GM12878 (cell line): ENCODE measurements around the gene TTC17. TPM values are rescaled to one million over a fixed set of nuclear protein-coding genes. Genes with fewer than 3 reads are reported as not detected.

Experiments used
- ATAC-seq: fragments of 200-7000 bp; cut with Tn5 transposase; 3 replicates; pipeline ENCODE4 v1.9.1; 2020; ENCODE audit warnings: mild to moderate bottlenecking, moderate library complexity
- BruUV-seq: library from RNA; stranded (reverse); fragments of 400-500 nt; replicated peaks from 2 replicates; lab custom pipeline; 2021; lab: Mats Ljungman, UMichigan
- CTCF ChIA-PET: fragments of 300-600 bp; sonication (Branson Sonifier 250); formaldehyde crosslinking; extraction: SDS; loops from one replicate; lab custom pipeline; 2021; ENCODE audit warnings: inconsistent platforms; lab: Yijun Ruan, JAX
- POLR2A ChIA-PET: fragments of 350-600 bp; formaldehyde crosslinking; extraction: SDS; loops from one replicate; lab custom pipeline; 2021; ENCODE audit warnings: inconsistent platforms; lab: Charles Lee
- RAD21 ChIA-PET: fragments of 300-600 bp; sonication (Branson Sonifier 250); formaldehyde crosslinking; loops from one replicate; lab custom pipeline; 2023; ENCODE audit warnings: antibody characterized with exemption; ENCODE audit not compliant: unreplicated experiment; lab: Charles Lee
- SMC1A ChIA-PET: fragments of 300-600 bp; sonication (Branson Sonifier 250); formaldehyde crosslinking; loops from one replicate; lab custom pipeline; 2023; ENCODE audit not compliant: unreplicated experiment, uncharacterized antibody; lab: Charles Lee
- DNase-seq: peaks from one replicate; pipeline ENCODE4 v3.0.0-alpha.2; 2011; ENCODE audit warnings: low read depth, low spot score
- FAIRE-seq: peaks from 3 replicates; lab custom pipeline; 2011; peaks lifted over from hg19 to GRCh38; lab: Jason Lieb, UNC
- H2AFZ ChIP-seq: 2 replicates; pipeline ENCODE4 v1.6.0; 2011; ENCODE audit warnings: low read depth, low read length, control low read depth; ENCODE audit not compliant: control insufficient read depth
- H3K27ac ChIP-seq: 2 replicates; pipeline ENCODE4 v1.5.1; 2011; ENCODE audit warnings: control low read depth; ENCODE audit not compliant: control insufficient read depth, insufficient read depth
- H3K27me3 ChIP-seq, 2 experiments: replicated peaks in 1 of 2; 2 replicates each; pipeline versions ENCODE4 v1.6.0 to v1.6.1; 2011; ENCODE audit warnings: low read length in 1 of 2; ENCODE audit not compliant: control insufficient read depth in 2 of 2, insufficient read depth in 2 of 2
- H3K36me3 ChIP-seq, 2 experiments: 2 replicates each; pipeline ENCODE4 v1.5.1; 2011; ENCODE audit warnings: low read length in 1 of 2; ENCODE audit not compliant: control insufficient read depth in 2 of 2, insufficient read depth in 2 of 2
- H3K4me1 ChIP-seq: 2 replicates; pipeline ENCODE4 v1.6.1; 2011; ENCODE audit warnings: mild to moderate bottlenecking, low read length, moderate library complexity, mixed read lengths; ENCODE audit not compliant: control insufficient read depth, insufficient read depth
- H3K4me2 ChIP-seq: 2 replicates; pipeline ENCODE4 v1.6.0; 2011; ENCODE audit warnings: control low read depth; ENCODE audit not compliant: control insufficient read depth, insufficient read depth
- H3K4me3 ChIP-seq: fragments of 200-600 bp; sonication (generic); 2 replicates; pipeline ENCODE4 v1.5.1; 2016
- H3K79me2 ChIP-seq: 2 replicates; pipeline ENCODE4 v1.6.0; 2011; ENCODE audit warnings: low read length; ENCODE audit not compliant: control insufficient read depth, insufficient read depth
- H3K9ac ChIP-seq: 2 replicates; pipeline ENCODE4 v1.8.0; 2011; ENCODE audit warnings: low read length, control low read depth, mixed read lengths; ENCODE audit not compliant: control insufficient read depth, insufficient read depth
- H3K9me3 ChIP-seq: replicated peaks from 3 replicates; pipeline ENCODE4 v1.5.1; 2011; ENCODE audit warnings: mild to moderate bottlenecking, low read length; ENCODE audit not compliant: control insufficient read depth, insufficient read depth
- H4K20me1 ChIP-seq: 2 replicates; pipeline ENCODE4 v1.6.0; 2011; ENCODE audit not compliant: control insufficient read depth, insufficient read depth
- CBX5 ChIP-seq: sonication (generic); IDR thresholded peaks from 2 replicates; pipeline ENCODE4 v1.6.1; 2016; ENCODE audit warnings: low read depth, moderate library complexity, mild to moderate bottlenecking, inconsistent platforms
- LARP7 ChIP-seq: fragments of 450-650 bp; IDR thresholded peaks from 2 replicates; pipeline ENCODE4 v1.6.1; 2017; ENCODE audit warnings: mild to moderate bottlenecking
- MEF2B ChIP-seq: fragments of 450-650 bp; IDR thresholded peaks from 2 replicates; pipeline ENCODE4 v1.6.1; 2018; ENCODE audit warnings: mild to moderate bottlenecking, moderate library complexity; ENCODE audit not compliant: partially characterized antibody, poor library complexity, severe bottlenecking
- NBN ChIP-seq: fragments of 450-650 bp; IDR thresholded peaks from 2 replicates; pipeline ENCODE4 v1.6.1; 2016
- PML ChIP-seq: IDR thresholded peaks from 2 replicates; pipeline ENCODE4 v1.6.1; 2012; ENCODE audit warnings: low read length, inconsistent platforms
- SREBF1 ChIP-seq: IDR thresholded peaks from 2 replicates; pipeline ENCODE4 v1.6.1; 2012; ENCODE audit warnings: mild to moderate bottlenecking, low read length
- SUZ12 ChIP-seq: fragments of 200-600 bp; sonication (generic); IDR thresholded peaks from one replicate; pipeline ENCODE4 v1.6.1; 2018; ENCODE audit warnings: antibody characterized with exemption, mild to moderate bottlenecking; ENCODE audit not compliant: unreplicated experiment
- WRNIP1 ChIP-seq: IDR thresholded peaks from 2 replicates; pipeline ENCODE4 v1.6.1; 2011; ENCODE audit warnings: low read depth, low read length, improper control_type of control experiment, borderline replicate concordance
- ZNF384 ChIP-seq: IDR thresholded peaks from 2 replicates; pipeline ENCODE4 v1.6.1; 2012; ENCODE audit warnings: low read depth, mild to moderate bottlenecking, low read length, improper control_type of control experiment, borderline replicate concordance
- WGBS: methylation state at CpG from one replicate; pipeline ENCODE4 v1.1.6; 2016; ENCODE audit warnings: low lambda C conversion rate; ENCODE audit not compliant: insufficient replicate concordance, insufficient coverage; ENCODE audit errors: missing lambda C conversion rate; 5-methylcytosine and 5-hydroxymethylcytosine counted together
- in situ Hi-C: fragments of 300-500 bp; cut with MboI; formaldehyde crosslinking; loops from 9 replicates; pipeline ENCODE4 v1.14.3; 2018; ENCODE audit warnings: mixed read lengths
- intact Hi-C: fragments of 100-400 bp; cut with micrococcal nuclease; formaldehyde crosslinking; loops from one replicate; pipeline ENCODE4 v1.14.2; 2022; ENCODE audit not compliant: unreplicated experiment
- polyA plus RNA-seq, 11 experiments: library from polyadenylated mRNA; depleted of rRNA in 4 of 11; unstranded in 6 of 11; stranded (reverse) in 5 of 11; fragments of >200 nt; fragmentation: Nextera tagmentation in 4 of 11; fragmentation: Illumina TruSeq in 1 of 11; extraction: Ambion mirVana in 4 of 11; extraction: Trizol in 1 of 11; gene quantifications; 1 replicate in 1 of 11; 2 replicates in 10 of 11; pipeline versions ENCODE4 v1.2.1 to v1.2.3, GENCODE V29; 2011 to 2016; ENCODE audit warnings: inconsistent platforms in 2 of 11, missing spikeins in 2 of 11, low read depth in 1 of 11
- total RNA-seq, 4 experiments: library from RNA; depleted of rRNA in 3 of 4; stranded (reverse); fragments of >200 nt in 3 of 4; fragmentation: Illumina TruSeq in 1 of 4; extraction: Trizol in 1 of 4; gene quantifications; 2 replicates each; pipeline versions ENCODE4 v1.2.1 to v1.2.3, GENCODE V29; 2013 to 2021
- TF ChIP-seq, protein P1 (sequence below): fragments of 450-650 bp; IDR thresholded peaks from 2 replicates; pipeline ENCODE4 v1.6.1; 2016; ENCODE audit warnings: mild to moderate bottlenecking, moderate library complexity, borderline replicate concordance

Gene TTC17
- total and polyA plus RNA-seq, 10 of the 15 experiments (the other 5 are each of a cell fraction or from before 2014, with no cell fraction given): 15.9 to 116 (median 41.5) TPM

DNA sequence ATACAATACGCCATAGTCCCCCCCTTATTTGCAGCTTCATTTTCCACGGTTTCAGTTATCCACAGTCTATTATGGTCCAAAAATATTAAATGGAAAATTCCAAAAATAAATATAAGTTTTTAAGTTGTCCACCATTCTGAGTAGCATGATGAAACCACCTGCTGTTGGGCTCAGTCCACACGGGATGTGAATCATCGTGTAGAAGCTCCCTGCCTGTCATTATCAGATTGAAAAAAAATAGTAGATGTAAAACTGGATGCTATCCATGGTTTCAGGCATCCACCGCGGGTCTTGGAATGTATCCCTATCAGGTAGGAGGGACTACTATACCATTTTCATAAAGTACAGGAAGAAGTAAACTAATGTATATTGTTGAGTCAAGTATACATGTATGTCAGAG is 127.4 kb downstream of the TTC17 start:
- Histone ChIP-seq H3K9ac (no peak overlapping the region), H3K4me1 (no peaks in the 10 kb centered on the region), H3K4me2 (no peak overlapping the region), H3K36me3 (peaks cover 2 to 12% of the 10 kb centered on the region in 2 experiments), H3K79me2 (no peaks in the 10 kb centered on the region), H3K27ac (no peak overlapping the region), H3K9me3 (no peaks in the 10 kb centered on the region), H4K20me1 (no peaks in the 10 kb centered on the region), H2AFZ (no peak overlapping the region), H3K27me3 (no peaks in the 10 kb centered on the region), H3K4me3 (no peak overlapping the region)
- in situ Hi-C loops: no loop called here
- intact Hi-C loops: no loop called here
- no TSS peak for BruUV-seq
- DNase-seq (no peak), FAIRE-seq (no peak), ATAC-seq (no peak)
- POLR2A ChIA-PET: no interaction called here
- no peak for TF ChIP-seq PML
- TF ChIP-seq MEF2B: no peak
- no peak for TF ChIP-seq ZNF384
- no peak for TF ChIP-seq LARP7
- no peak for TF ChIP-seq CBX5
- no peak for TF ChIP-seq SREBF1
- TF ChIP-seq SUZ12: no peak
- TF ChIP-seq NBN: no peak
- no peak for TF ChIP-seq WRNIP1
- TF ChIP-seq, protein P1, sequence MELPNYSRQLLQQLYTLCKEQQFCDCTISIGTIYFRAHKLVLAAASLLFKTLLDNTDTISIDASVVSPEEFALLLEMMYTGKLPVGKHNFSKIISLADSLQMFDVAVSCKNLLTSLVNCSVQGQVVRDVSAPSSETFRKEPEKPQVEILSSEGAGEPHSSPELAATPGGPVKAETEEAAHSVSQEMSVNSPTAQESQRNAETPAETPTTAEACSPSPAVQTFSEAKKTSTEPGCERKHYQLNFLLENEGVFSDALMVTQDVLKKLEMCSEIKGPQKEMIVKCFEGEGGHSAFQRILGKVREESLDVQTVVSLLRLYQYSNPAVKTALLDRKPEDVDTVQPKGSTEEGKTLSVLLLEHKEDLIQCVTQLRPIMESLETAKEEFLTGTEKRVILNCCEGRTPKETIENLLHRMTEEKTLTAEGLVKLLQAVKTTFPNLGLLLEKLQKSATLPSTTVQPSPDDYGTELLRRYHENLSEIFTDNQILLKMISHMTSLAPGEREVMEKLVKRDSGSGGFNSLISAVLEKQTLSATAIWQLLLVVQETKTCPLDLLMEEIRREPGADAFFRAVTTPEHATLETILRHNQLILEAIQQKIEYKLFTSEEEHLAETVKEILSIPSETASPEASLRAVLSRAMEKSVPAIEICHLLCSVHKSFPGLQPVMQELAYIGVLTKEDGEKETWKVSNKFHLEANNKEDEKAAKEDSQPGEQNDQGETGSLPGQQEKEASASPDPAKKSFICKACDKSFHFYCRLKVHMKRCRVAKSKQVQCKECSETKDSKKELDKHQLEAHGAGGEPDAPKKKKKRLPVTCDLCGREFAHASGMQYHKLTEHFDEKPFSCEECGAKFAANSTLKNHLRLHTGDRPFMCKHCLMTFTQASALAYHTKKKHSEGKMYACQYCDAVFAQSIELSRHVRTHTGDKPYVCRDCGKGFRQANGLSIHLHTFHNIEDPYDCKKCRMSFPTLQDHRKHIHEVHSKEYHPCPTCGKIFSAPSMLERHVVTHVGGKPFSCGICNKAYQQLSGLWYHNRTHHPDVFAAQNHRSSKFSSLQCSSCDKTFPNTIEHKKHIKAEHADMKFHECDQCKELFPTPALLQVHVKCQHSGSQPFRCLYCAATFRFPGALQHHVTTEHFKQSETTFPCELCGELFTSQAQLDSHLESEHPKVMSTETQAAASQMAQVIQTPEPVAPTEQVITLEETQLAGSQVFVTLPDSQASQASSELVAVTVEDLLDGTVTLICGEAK: no peak
- 97% methylated on average over 6 of the region's 6 CpGs for WGBS
- CTCF ChIA-PET: no interaction called here
- RAD21 ChIA-PET: no interaction called here
- SMC1A ChIA-PET: no interaction called here
